Progenitor cell of endocrine pancreas (in vitro differentiated cells): Measurements from ENCODE around the gene AVPR1B. TPM values are rescaled to one million over a fixed set of nuclear protein-coding genes. Genes with fewer than 3 reads are reported as not detected.
A peak's percentile ranks its signal among the peaks of the same experiment; 100 is the strongest.

ENCODE experiments used
- DNase-seq: peaks from one replicate; pipeline ENCODE4 v3.0.0; 2021; ENCODE audit warnings: low spot score; ENCODE audit not compliant: unreplicated experiment
- H3K27ac Mint-ChIP-seq: 2 replicates; pipeline ENCODE4 v1.8.0; 2021; ENCODE audit warnings: mild to moderate bottlenecking, moderate library complexity, mixed read lengths
- H3K27me3 Mint-ChIP-seq: 2 replicates; pipeline ENCODE4 v1.8.0; 2021; ENCODE audit warnings: mixed read lengths
- H3K36me3 Mint-ChIP-seq: 2 replicates; pipeline ENCODE4 v1.8.0; 2022; ENCODE audit warnings: mixed read lengths; ENCODE audit not compliant: insufficient read depth
- H3K4me1 Mint-ChIP-seq: 2 replicates; pipeline ENCODE4 v1.8.0; 2021; ENCODE audit warnings: low read depth, mixed read lengths
- H3K4me3 Mint-ChIP-seq: 2 replicates; pipeline ENCODE4 v1.8.0; 2021; ENCODE audit warnings: low read depth, mild to moderate bottlenecking, moderate library complexity, mixed read lengths
- H3K9me3 Mint-ChIP-seq: 2 replicates; pipeline ENCODE4 v1.8.0; 2021; ENCODE audit warnings: low read depth, mixed read lengths
- CTCF ChIP-seq: fragments of 200-600 bp; sonication (generic); IDR thresholded peaks from one replicate; pipeline ENCODE4 v1.5.0; 2021; ENCODE audit warnings: antibody characterized with exemption, mild to moderate bottlenecking; ENCODE audit not compliant: unreplicated experiment
- total RNA-seq: library from RNA; stranded (reverse); gene quantifications from 2 replicates; pipeline ENCODE4 v1.2.1, GENCODE V29; 2021

Gene AVPR1B
- total RNA-seq, 1 donor from 2014 or later: 0.60 TPM

DNA sequence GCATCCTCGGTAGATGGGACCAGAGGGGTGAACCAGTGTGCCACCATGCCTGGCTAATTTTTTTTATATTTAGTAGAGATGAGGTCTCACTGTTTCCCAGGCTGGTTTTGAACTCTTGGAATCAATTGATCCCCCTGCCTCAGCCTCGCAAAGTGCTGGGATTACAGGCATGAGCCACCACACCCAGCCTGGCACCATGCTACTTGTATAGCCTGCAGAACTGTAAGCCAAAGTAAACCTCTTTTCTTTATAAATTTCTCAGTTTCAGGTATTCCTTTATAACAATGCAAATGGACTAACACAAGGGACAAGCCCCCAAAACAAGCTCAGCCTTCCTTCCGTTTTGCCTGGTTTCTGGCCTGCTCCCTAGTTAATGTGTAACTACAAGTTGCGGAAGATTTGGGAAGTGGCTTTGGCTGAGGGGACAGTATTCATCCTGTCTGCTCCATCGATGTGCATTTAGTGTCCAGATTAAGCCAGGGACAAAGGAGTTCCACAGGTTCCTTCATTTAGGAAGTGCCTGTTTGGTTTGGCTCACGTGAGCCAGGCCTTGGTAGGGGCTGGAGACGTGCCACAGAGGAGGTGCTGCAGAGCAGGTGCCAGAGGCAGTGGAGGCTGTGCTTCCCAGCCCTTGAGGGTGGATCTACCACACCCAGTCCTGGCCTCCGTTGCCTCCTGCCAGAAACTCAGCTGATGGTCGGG, 4.4 kb downstream of the AVPR1B start:
- no peak overlapping the region for H3K4me3 Mint-ChIP-seq
- H3K9me3 Mint-ChIP-seq: no peaks in the 10 kb centered on the region

GRCh38 chr1:206111271-206111927, 5.8 kb downstream of the AVPR1B start:
- Mint-ChIP-seq H3K9me3 (no peaks in the 10 kb centered on the region), H3K27ac (no peak overlapping the region), H3K36me3 (no peaks in the 10 kb centered on the region), H3K4me1 (peaks cover 20% of the 10 kb centered on the region), H3K27me3 (peaks cover 38% of the 10 kb centered on the region), H3K4me3 (no peak overlapping the region)
- DNase-seq: no peak
- TF ChIP-seq CTCF: no peak

More for the DNA sequence above, 4.4 kb downstream of the AVPR1B start:
- Mint-ChIP-seq H3K27me3 (peaks cover 44% of the 10 kb centered on the region), H3K36me3 (no peaks in the 10 kb centered on the region), H3K4me1 (peaks cover 19% of the 10 kb centered on the region), H3K27ac (no peak overlapping the region)
- no peak for DNase-seq
- no peak for TF ChIP-seq CTCF

DNA sequence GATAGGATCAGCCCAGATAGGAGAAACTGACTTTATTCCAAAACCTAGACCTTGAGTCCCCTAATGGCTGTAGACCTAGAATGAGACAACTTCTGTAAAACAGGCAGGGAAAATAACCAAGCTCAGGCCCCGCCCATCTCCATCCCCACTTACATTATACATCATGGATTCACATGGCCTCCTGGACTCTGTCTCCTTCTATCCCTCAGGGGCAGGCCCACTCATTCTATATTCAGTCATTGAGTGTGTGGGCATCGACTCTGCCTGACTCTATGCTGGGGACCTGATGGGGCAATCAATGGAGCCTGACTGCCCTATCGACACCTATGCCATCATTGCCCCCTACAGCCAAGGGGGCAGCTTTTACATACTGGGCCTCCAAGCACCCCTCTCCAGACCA, 6.4 kb downstream of the AVPR1B start:
- TF ChIP-seq CTCF: no peak
- H3K27me3 Mint-ChIP-seq: peaks cover 33% of the 10 kb centered on the region
- no peak overlapping the region for H3K4me3 Mint-ChIP-seq
- DNase-seq: no peak
- H3K27ac Mint-ChIP-seq: no peak overlapping the region
- H3K9me3 Mint-ChIP-seq: no peaks in the 10 kb centered on the region
- peaks cover 20% of the 10 kb centered on the region for H3K4me1 Mint-ChIP-seq
- H3K36me3 Mint-ChIP-seq: no peaks in the 10 kb centered on the region

GRCh38 chr1:206110161-206110560, 7.0 kb downstream of the AVPR1B start:
- Mint-ChIP-seq H3K27me3 (peaks cover 26% of the 10 kb centered on the region), H3K4me1 (peaks cover 18% of the 10 kb centered on the region), H3K27ac (no peak overlapping the region), H3K36me3 (no peaks in the 10 kb centered on the region), H3K9me3 (no peaks in the 10 kb centered on the region), H3K4me3 (no peak overlapping the region)
- TF ChIP-seq CTCF: no peak
- DNase-seq: no peak

GRCh38 chr1:206109718-206110117, 7.5 kb downstream of the AVPR1B start:
- peaks cover 22% of the 10 kb centered on the region for H3K27me3 Mint-ChIP-seq

More at GRCh38 chr1:206109718-206110117, 7.5 kb downstream of the AVPR1B start:
- H3K4me1 Mint-ChIP-seq: peaks cover 13% of the 10 kb centered on the region
- TF ChIP-seq CTCF: no peak
- peak overlapping the region; percentile 74 for H3K27ac Mint-ChIP-seq
- H3K36me3 Mint-ChIP-seq: no peaks in the 10 kb centered on the region
- DNase-seq: no peak
- H3K9me3 Mint-ChIP-seq: no peaks in the 10 kb centered on the region
- H3K4me3 Mint-ChIP-seq: no peak overlapping the region
